Caco-2 (cell line): ENCODE results near the gene ZNF230. TPM values are rescaled to one million over a fixed set of nuclear protein-coding genes. Genes with fewer than 3 reads are reported as not detected.
A peak's percentile ranks its signal among the peaks of the same experiment; 100 is the strongest.

Experiments
- BruUV-seq: library from RNA; stranded (reverse); fragments of 400-500 nt; replicated peaks from 2 replicates; lab custom pipeline; 2021; lab: Mats Ljungman, UMichigan
- CTCF ChIA-PET: fragments of 300-600 bp; sonication (Branson Sonifier 250); formaldehyde crosslinking; loops from one replicate; lab custom pipeline; 2022; ENCODE audit warnings: antibody characterized with exemption; lab: Charles Lee
- POLR2A ChIA-PET: fragments of 300-600 bp; sonication (Branson Sonifier 250); formaldehyde crosslinking; loops from one replicate; lab custom pipeline; 2022; ENCODE audit warnings: antibody characterized with exemption; lab: Charles Lee
- DNase-seq, 2 experiments: peaks; one replicate each; pipeline versions ENCODE4 v3.0.0 to v3.0.0-alpha.2; 2020 to 2022
- H3K27me3 ChIP-seq: replicated peaks from 2 replicates; pipeline ENCODE4 v1.6.0; 2011; ENCODE audit warnings: low read length; ENCODE audit not compliant: control insufficient read depth, insufficient read depth
- H3K36me3 ChIP-seq: 2 replicates; pipeline ENCODE4 v1.5.1; 2011; ENCODE audit warnings: low read length; ENCODE audit not compliant: control insufficient read depth, insufficient read depth
- H3K4me1 ChIP-seq: fragments of 250-450 bp; sonication (Bioruptor Pico); 2 replicates; pipeline ENCODE4 v1.5.1; 2020; ENCODE audit warnings: mild to moderate bottlenecking
- H3K4me3 ChIP-seq: 2 replicates; pipeline ENCODE4 v1.5.1; 2011; ENCODE audit warnings: low read depth, mild to moderate bottlenecking, control low read depth, low read length
- H3K9me3 ChIP-seq: fragments of 250-450 bp; sonication (Bioruptor Pico); 2 replicates; pipeline ENCODE4 v1.5.1; 2020; ENCODE audit warnings: mild to moderate bottlenecking, moderate library complexity
- H3K27ac Mint-ChIP-seq: one replicate; pipeline ENCODE4 v1.8.0; 2022; ENCODE audit warnings: mixed read lengths; ENCODE audit not compliant: unreplicated experiment
- H3K27me3 Mint-ChIP-seq: one replicate; pipeline ENCODE4 v1.8.0; 2022; ENCODE audit warnings: mixed read lengths; ENCODE audit not compliant: insufficient read depth, unreplicated experiment
- H3K36me3 Mint-ChIP-seq: one replicate; pipeline ENCODE4 v1.8.0; 2022; ENCODE audit warnings: mild to moderate bottlenecking, mixed read lengths; ENCODE audit not compliant: insufficient read depth, unreplicated experiment
- H3K4me1 Mint-ChIP-seq: one replicate; pipeline ENCODE4 v1.8.0; 2022; ENCODE audit warnings: low read depth, mixed read lengths; ENCODE audit not compliant: unreplicated experiment
- H3K4me3 Mint-ChIP-seq: one replicate; pipeline ENCODE4 v1.8.0; 2022; ENCODE audit warnings: mild to moderate bottlenecking, moderate library complexity, mixed read lengths; ENCODE audit not compliant: unreplicated experiment
- H3K9me3 Mint-ChIP-seq: one replicate; pipeline ENCODE4 v1.8.0; 2022; ENCODE audit warnings: mixed read lengths; ENCODE audit not compliant: unreplicated experiment
- CTCF ChIP-seq, 2 experiments: fragments of 200-600 bp in 1 of 2; IDR thresholded peaks; 1 replicate in 1 of 2; 2 replicates in 1 of 2; pipeline versions ENCODE4 v1.5.1 to v1.8.0; 2011 to 2022; ENCODE audit warnings: antibody characterized with exemption in 1 of 2, control low read depth in 1 of 2, inconsistent platforms in 1 of 2, low read depth in 1 of 2, low read length in 1 of 2, mild to moderate bottlenecking in 1 of 2, moderate library complexity in 1 of 2; ENCODE audit not compliant: insufficient read depth in 1 of 2, severe bottlenecking in 1 of 2, unreplicated experiment in 1 of 2
- intact Hi-C: fragments of 100-400 bp; cut with micrococcal nuclease; formaldehyde crosslinking; loops from one replicate; pipeline ENCODE4 v1.10.0; 2022; ENCODE audit not compliant: unreplicated experiment
- total RNA-seq: library from RNA; stranded (reverse); gene quantifications from 2 replicates; pipeline ENCODE4 v1.2.3, GENCODE V29; 2022

The ZNF230 gene
- total RNA-seq, 1 experiment from 2014 or later, result 5.1 TPM

GRCh38 chr19:44051650-44052402, 49.1 kb downstream of the ZNF230 start, which contains the start of gene ZNF223:
Gene ZNF223 (plus strand): TSS chr19:44052036. CDS start chr19:44055177, 3,141 bp downstream.
- Mint-ChIP-seq H3K27ac (peak within 1 kb of the TSS; percentile 85), H3K4me1 (peaks cover 30% of the 10 kb centered on the region), H3K4me3 (peak within 1 kb of the TSS; percentile 74), H3K27me3 (no peaks in the 10 kb centered on the region), H3K36me3 (peaks cover 35% of the 10 kb centered on the region), H3K9me3 (no peaks in the 10 kb centered on the region)
- DNase-seq, result peak; percentile 98
- Histone ChIP-seq H3K4me3 (peak within 1 kb of the TSS; percentile 69), H3K9me3 (0 out of 2 replicates have a peak, but pooled peaks cover 7% of the 10 kb centered on the region), H3K4me1 (peaks cover 7% of the 10 kb centered on the region), H3K36me3 (peaks cover 4% of the 10 kb centered on the region; the same call in 1 of the 2 replicates), H3K27me3 (no peaks in the 10 kb centered on the region)
- no peak for TF ChIP-seq CTCF (IDR thresholded peaks at IDR 0.05; ENCODE audit: insufficient read depth in 1 of 2, low read depth in 1 of 2, low read length in 1 of 2, severe bottlenecking in 1 of 2, unreplicated experiment in 1 of 2)
- intact Hi-C loops, result loop anchor here (1.0 to 10.0 kb wide), 8 partner anchors 20 to 112 kb away; partner anchors contain the start of genes ZNF155, ZNF221, ZNF222 and ZNF224
- CTCF ChIA-PET, result interaction anchor here (0.5 to 1.1 kb wide), 3 partner anchors 43 to 225 kb away, joined by 3 to 4 read pairs (median 3); partner anchors contain the start of gene ZNF283
- BruUV-seq, result no TSS peak
- POLR2A ChIA-PET, result interaction anchor here (0.5 to 1.1 kb wide), 6 partner anchors 34 to 225 kb away, joined by 3 to 8 read pairs (median 6); partner anchors contain the start of genes ZNF226, ZNF227, ZNF283 and ZNF45

DNA sequence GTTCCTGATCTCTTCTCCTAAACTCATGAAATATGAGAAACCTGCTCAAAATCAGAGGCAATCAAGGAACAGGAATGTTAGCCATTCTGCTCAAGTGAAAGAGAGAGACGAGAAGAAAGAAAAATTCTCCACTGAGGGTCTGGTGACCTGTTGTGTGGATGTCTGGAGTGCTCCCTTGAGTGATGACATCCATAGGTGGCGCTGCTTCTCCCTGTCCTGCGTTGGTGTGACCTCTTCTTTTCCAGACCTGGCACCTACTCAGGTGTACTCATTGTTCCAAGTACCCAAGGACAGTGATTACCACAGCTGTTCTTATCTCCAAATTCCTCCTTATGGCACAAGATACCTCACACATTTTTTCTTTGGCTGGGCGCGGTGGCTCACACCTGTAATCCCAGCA, 53.1 kb downstream of the ZNF230 start:
- H3K9me3 ChIP-seq, result 0 out of 2 replicates have a peak, but pooled peaks cover 7% of the 10 kb centered on the region
- Mint-ChIP-seq H3K4me3 (no peak overlapping the region), H3K9me3 (no peaks in the 10 kb centered on the region), H3K27me3 (no peaks in the 10 kb centered on the region), H3K27ac (no peak overlapping the region), H3K36me3 (peaks cover 46% of the 10 kb centered on the region), H3K4me1 (peaks cover 22% of the 10 kb centered on the region)
- TF ChIP-seq CTCF (IDR thresholded peaks at IDR 0.05; ENCODE audit: insufficient read depth in 1 of 2, low read depth in 1 of 2, low read length in 1 of 2, severe bottlenecking in 1 of 2, unreplicated experiment in 1 of 2), result no peak
- BruUV-seq, result no TSS peak
- DNase-seq, result no peak
- H3K4me1 ChIP-seq, result peaks cover 7% of the 10 kb centered on the region
- POLR2A ChIA-PET, result no interaction called here
- CTCF ChIA-PET, result no interaction called here
- H3K36me3 ChIP-seq, result peaks cover 6% of the 10 kb centered on the region
- intact Hi-C loops, result loop anchor here (10.0 kb wide), 1 partner anchor 101 kb away; the partner anchor contains the start of gene ZNF221
- no peak overlapping the region for H3K4me3 ChIP-seq
- no peaks in the 10 kb centered on the region for H3K27me3 ChIP-seq

- Mint-ChIP-seq H3K4me1 (peaks cover 3% of the 10 kb centered on the region), H3K27ac (no peak overlapping the region), H3K36me3 (peaks cover 48% of the 10 kb centered on the region), H3K27me3 (no peaks in the 10 kb centered on the region), H3K4me3 (no peak overlapping the region), H3K9me3 (no peaks in the 10 kb centered on the region)
- CTCF ChIA-PET, result no interaction called here
- H3K9me3 ChIP-seq, result 0 out of 2 replicates have a peak, but pooled peaks cover 7% of the 10 kb centered on the region
- POLR2A ChIA-PET, result no interaction called here
- H3K36me3 ChIP-seq, result peaks cover 8% of the 10 kb centered on the region
- DNase-seq, result no peak
- no peak overlapping the region for H3K4me3 ChIP-seq
- TF ChIP-seq CTCF (IDR thresholded peaks at IDR 0.05; ENCODE audit: insufficient read depth in 1 of 2, low read depth in 1 of 2, low read length in 1 of 2, severe bottlenecking in 1 of 2, unreplicated experiment in 1 of 2), result no peak
- intact Hi-C loops, result loop anchor here (10.0 kb wide), 1 partner anchor 104 kb away; the partner anchor contains the start of gene ZNF221
- H3K27me3 ChIP-seq, result no peaks in the 10 kb centered on the region
- BruUV-seq, result no TSS peak
- no peaks in the 10 kb centered on the region for H3K4me1 ChIP-seq
These were observed 56.5 kb downstream of the ZNF230 start for GRCh38 chr19:44059229-44059628.
